HG02763 (cell line): ENCODE results near the gene CRYBB1.

Experiments
- ATAC-seq: cut with Tn5 transposase; IDR thresholded peaks from one replicate; pipeline ENCODE4 v1.9.1; 2021; ENCODE audit warnings: mild to moderate bottlenecking, moderate library complexity; ENCODE audit not compliant: unreplicated experiment

The CRYBB1 gene

GRCh38 chr22:26559961-26560575 is 57.8 kb downstream of the CRYBB1 start:
- no peak for ATAC-seq

GRCh38 chr22:26558248-26558895 is 59.5 kb downstream of the CRYBB1 start:
- ATAC-seq, result no peak

GRCh38 chr22:26556904-26557303 is 60.9 kb downstream of the CRYBB1 start:
- no peak for ATAC-seq

GRCh38 chr22:26555478-26555877 is 62.3 kb downstream of the CRYBB1 start:
- ATAC-seq, result no peak

GRCh38 chr22:26554956-26555355 is 62.9 kb downstream of the CRYBB1 start:
- no peak for ATAC-seq

GRCh38 chr22:26553056-26553752 is 64.6 kb downstream of the CRYBB1 start:
- ATAC-seq, result no peak

GRCh38 chr22:26552466-26552865 is 65.4 kb downstream of the CRYBB1 start:
- ATAC-seq, result no peak

GRCh38 chr22:26551568-26551967 is 66.3 kb downstream of the CRYBB1 start:
- ATAC-seq, result no peak

GRCh38 chr22:26550498-26551033 is 67.3 kb downstream of the CRYBB1 start:
- no peak for ATAC-seq

GRCh38 chr22:26549902-26550497 is 67.8 kb downstream of the CRYBB1 start:
- ATAC-seq, result no peak
